ENCODE data around the gene C20orf173. TPM values are rescaled to one million over a fixed set of nuclear protein-coding genes. Genes with fewer than 3 reads are reported as not detected.

Gene C20orf173
- total RNA-seq, 3 donors from 2014 or later (not counting 1 experiment from before 2014, with no cell fraction given), result not detected

DNA sequence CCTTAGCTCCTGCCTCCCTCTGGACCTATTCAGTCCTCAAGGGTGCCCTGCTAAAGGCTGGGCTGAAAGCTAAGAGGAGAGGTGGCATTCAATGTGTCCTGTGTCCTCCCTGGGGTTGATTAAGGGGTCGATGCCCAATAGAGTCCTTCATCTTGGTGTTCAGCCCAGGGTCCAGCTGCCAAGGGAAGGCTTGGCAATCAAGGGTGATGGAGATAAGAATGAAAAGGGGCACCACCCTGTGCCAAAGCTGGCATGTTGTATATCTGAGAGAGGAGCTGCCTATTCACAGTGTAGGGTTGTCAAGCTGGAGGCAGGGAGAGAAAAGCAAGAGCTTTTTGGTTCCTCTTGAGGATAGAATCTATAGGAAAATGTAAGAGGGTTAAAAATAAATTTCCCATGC, 12.3 kb downstream of the C20orf173 start:
- Mint-ChIP-seq H3K36me3 (no peaks in the 10 kb centered on the region), H3K4me3 (no peak overlapping the region), H3K27me3 (ENCODE audit: low read depth in 2 of 2) (no peaks in the 10 kb centered on the region), H3K9me3 (no peaks in the 10 kb centered on the region), H3K27ac (peak overlapping the region; percentile 42 to 43), H3K4me1 (peaks cover 0 to 6% of the 10 kb centered on the region in 2 donors)
- H3K9me3 ChIP-seq (ENCODE audit: control insufficient read depth, insufficient read depth, low read length), result no peaks in the 10 kb centered on the region
- intact Hi-C loops (cut with micrococcal nuclease), result no loop called here
- H3K27ac ChIP-seq (ENCODE audit: low read length), result no peak overlapping the region
- WGBS (ENCODE audit: insufficient coverage), result 96% methylated on average over 1 of the region's 1 CpG
- DNase-seq (no peak), ATAC-seq (no peak)
- H3K4me1 ChIP-seq (ENCODE audit: control insufficient read depth, insufficient read depth, low read length), result no peaks in the 10 kb centered on the region
- H3K4me3 ChIP-seq (ENCODE audit: low read length), result no peak overlapping the region
- peaks cover 31% of the 10 kb centered on the region for H3K36me3 ChIP-seq (ENCODE audit: control insufficient read depth, insufficient read depth, low read length)
- no peaks in the 10 kb centered on the region for H3K27me3 ChIP-seq (ENCODE audit: control insufficient read depth, insufficient read depth, low read length)
- TF ChIP-seq, protein P1, sequence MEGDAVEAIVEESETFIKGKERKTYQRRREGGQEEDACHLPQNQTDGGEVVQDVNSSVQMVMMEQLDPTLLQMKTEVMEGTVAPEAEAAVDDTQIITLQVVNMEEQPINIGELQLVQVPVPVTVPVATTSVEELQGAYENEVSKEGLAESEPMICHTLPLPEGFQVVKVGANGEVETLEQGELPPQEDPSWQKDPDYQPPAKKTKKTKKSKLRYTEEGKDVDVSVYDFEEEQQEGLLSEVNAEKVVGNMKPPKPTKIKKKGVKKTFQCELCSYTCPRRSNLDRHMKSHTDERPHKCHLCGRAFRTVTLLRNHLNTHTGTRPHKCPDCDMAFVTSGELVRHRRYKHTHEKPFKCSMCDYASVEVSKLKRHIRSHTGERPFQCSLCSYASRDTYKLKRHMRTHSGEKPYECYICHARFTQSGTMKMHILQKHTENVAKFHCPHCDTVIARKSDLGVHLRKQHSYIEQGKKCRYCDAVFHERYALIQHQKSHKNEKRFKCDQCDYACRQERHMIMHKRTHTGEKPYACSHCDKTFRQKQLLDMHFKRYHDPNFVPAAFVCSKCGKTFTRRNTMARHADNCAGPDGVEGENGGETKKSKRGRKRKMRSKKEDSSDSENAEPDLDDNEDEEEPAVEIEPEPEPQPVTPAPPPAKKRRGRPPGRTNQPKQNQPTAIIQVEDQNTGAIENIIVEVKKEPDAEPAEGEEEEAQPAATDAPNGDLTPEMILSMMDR (IDR thresholded peaks at IDR 0.05), result no peak

- Histone ChIP-seq H3K27ac (ENCODE audit: low read length) (no peak overlapping the region), H3K9me3 (ENCODE audit: control insufficient read depth, insufficient read depth, low read length) (no peaks in the 10 kb centered on the region), H3K4me1 (ENCODE audit: control insufficient read depth, insufficient read depth, low read length) (no peaks in the 10 kb centered on the region), H3K36me3 (ENCODE audit: control insufficient read depth, insufficient read depth, low read length) (peaks cover 41% of the 10 kb centered on the region), H3K4me3 (ENCODE audit: low read length) (no peak overlapping the region), H3K27me3 (ENCODE audit: control insufficient read depth, insufficient read depth, low read length) (no peaks in the 10 kb centered on the region)
- ATAC-seq (no peak), DNase-seq (no peak)
- Mint-ChIP-seq H3K27ac (peak overlapping the region in 1 of 2 donors; percentile 42), H3K36me3 (no peaks in the 10 kb centered on the region), H3K9me3 (no peaks in the 10 kb centered on the region), H3K4me3 (no peak overlapping the region), H3K27me3 (ENCODE audit: low read depth in 2 of 2) (no peaks in the 10 kb centered on the region), H3K4me1 (peaks cover 0 to 10% of the 10 kb centered on the region in 2 donors)
- intact Hi-C loops (cut with micrococcal nuclease), result no loop called here
- WGBS (ENCODE audit: insufficient coverage), result 80% methylated on average over 2 of the region's 3 CpGs
- TF ChIP-seq, protein P1 (IDR thresholded peaks at IDR 0.05), result no peak
These were observed 13.4 kb downstream of the C20orf173 start for GRCh38 chr20:35515949-35516645.

GRCh38 chr20:35515341-35515740, 14.1 kb downstream of the C20orf173 start:
- intact Hi-C loops (cut with micrococcal nuclease), result no loop called here
- Mint-ChIP-seq H3K9me3 (no peaks in the 10 kb centered on the region), H3K4me3 (no peak overlapping the region), H3K27ac (peak overlapping the region in 1 of 2 donors; percentile 42), H3K4me1 (peaks cover 0 to 10% of the 10 kb centered on the region in 2 donors), H3K27me3 (ENCODE audit: low read depth in 2 of 2) (no peaks in the 10 kb centered on the region), H3K36me3 (no peaks in the 10 kb centered on the region)
- no peak overlapping the region for H3K27ac ChIP-seq (ENCODE audit: low read length)
- DNase-seq (no peak), ATAC-seq (no peak)
- no peak overlapping the region for H3K4me3 ChIP-seq (ENCODE audit: low read length)
- H3K4me1 ChIP-seq (ENCODE audit: control insufficient read depth, insufficient read depth, low read length), result no peaks in the 10 kb centered on the region
- TF ChIP-seq, protein P1 (IDR thresholded peaks at IDR 0.05), result no peak
- peaks cover 45% of the 10 kb centered on the region for H3K36me3 ChIP-seq (ENCODE audit: control insufficient read depth, insufficient read depth, low read length)
- 97% methylated on average over 4 of the region's 4 CpGs for WGBS (ENCODE audit: insufficient coverage)
- H3K27me3 ChIP-seq (ENCODE audit: control insufficient read depth, insufficient read depth, low read length), result no peaks in the 10 kb centered on the region
- H3K9me3 ChIP-seq (ENCODE audit: control insufficient read depth, insufficient read depth, low read length), result no peaks in the 10 kb centered on the region
